Left hindlimb (tissue), 1 donor: Measurements from ENCODE around the gene IRS1.

Experiments used
- DNase-seq: peaks from one replicate; pipeline ENCODE4 v3.0.0-alpha.2; 2018

Gene IRS1

DNA sequence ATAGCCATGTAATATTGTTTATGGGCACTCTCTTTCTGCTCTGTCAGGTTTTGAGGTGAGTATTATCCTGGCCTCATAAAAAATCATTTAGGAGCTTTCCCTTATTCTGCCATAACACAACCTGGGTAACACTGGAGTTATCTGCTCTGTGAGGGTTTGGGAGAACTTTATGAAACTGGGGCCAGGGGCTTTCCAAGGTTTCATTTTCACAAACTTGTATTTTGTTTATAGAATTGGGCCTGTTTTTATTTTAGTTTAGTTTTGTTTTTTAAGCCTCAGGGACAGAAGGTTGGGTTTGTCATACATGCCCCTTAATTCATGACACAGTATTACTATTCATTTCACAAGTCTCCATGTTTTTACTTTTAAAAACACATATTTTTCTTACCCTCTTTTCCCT, 83.5 kb downstream of the IRS1 start:
- DNase-seq, result no peak

DNA sequence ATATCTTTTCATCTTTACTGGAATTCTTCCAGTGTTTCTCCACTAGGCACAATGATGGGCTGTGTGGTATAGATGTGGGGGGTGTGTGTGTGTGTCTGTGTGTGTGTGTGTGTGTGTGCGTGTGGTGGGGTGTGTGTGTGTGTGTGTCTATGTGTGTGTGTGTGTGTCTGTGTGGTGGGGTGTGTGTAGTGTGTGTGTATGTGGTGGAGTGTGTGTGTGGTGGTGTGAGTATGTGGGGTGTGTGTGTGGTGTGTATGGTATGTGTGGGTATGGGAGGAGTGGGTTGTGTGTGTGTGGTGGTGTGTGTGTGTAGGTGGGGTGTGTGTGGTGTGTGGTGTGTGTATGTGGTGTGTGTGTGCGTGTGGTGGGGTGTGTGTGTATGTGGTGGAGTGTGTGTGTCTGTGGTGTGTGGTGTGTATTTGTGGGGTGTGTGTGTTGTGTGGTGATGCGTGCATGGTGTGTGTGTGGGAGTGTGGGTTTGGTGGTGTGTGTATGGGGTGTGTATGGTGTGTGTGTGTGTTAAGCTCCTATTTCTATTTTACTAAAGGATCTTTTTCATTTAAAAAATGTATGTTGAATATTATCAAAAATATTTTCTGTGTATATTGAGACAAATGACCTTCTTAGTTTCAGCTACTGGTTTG, 84.2 kb downstream of the IRS1 start:
- DNase-seq, result no peak

DNA sequence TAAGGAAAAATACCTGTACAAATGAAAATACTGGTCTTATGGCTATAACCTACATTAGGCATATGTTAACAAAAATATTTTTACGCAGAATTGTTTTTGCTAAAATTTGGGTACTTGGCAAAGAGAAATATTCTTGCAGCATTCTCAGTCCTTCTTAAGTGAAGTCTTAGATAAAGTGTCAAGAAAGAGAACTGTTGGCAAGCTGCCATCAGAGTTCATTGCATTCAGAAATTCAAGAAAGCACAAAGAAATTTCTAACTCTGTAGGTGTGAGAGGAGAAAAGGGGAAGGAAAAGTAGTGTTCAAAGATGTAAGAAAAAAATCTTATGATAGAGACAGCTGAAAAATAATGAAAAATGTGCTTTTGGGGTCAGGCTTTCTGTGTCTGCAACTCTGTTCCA, 86.7 kb downstream of the IRS1 start:
- no peak for DNase-seq

DNA sequence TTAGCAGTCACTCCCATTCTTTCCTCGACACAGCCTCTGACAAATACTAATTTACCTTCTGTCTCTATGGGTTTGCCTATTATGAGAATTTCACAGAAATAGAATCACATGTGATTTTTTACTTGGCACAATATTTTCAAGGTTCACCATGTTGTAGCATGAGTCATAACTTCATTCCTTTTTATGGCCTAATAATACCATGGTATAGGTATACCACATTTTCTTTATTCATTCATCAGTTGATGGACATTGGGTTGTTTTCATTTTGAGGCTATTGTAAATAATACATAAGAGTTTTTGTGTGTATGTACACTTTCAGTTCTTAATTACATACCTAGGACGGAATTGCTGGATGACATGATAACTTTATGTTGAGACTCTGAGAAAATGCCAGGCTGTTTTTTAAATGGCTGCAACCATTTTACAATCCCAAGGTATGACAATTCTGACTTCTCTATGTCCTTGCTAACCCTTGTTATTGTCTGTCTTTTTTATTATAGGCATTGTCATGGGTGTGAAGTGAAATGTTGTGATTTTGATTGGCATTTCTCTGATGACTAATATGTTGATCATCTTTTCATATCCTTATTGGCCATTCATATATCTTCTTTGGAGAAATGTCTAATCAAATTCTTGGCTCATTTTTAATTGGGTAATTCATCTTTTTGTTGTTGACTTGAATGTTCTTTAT, 87.9 kb downstream of the IRS1 start:
- no peak for DNase-seq

DNA sequence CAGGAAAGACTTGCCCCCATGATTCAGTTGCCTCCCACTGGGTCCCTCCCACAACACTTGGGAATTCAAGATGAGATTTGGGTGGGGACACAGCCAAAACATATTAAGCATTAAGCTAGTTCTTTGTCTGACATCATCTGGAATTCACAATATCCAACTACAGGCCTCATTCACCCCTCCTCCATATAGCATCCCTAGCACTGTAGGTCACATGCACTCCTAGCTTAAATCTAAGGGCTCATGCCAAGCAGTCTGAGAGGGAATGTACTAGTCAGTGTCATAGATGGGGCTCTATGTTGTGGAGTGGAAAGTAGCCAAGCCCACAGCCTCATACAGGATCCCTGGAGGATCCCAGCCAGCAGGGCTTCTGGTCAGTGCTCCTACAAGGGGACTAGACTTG, 92.1 kb downstream of the IRS1 start:
- DNase-seq, result no peak

DNA sequence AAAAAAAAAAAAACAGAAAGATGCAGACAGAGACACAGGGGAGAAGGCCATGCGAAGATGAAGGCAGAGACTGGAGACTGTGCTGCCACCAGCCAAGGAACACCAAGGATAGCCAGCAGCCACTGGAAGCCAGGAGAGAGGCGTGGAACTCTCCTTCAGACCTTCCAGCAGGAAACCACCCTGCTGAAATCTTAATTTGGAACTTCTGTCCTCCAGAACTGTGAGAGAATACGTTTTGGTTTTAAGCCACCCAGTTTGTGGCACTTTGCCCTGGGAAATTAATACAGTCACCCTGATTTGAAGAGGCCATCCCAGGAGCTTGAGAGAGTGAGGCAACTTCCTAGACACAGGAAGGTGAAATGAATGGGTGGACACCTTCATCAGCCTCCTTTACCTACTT, 93.7 kb downstream of the IRS1 start:
- no peak for DNase-seq

DNA sequence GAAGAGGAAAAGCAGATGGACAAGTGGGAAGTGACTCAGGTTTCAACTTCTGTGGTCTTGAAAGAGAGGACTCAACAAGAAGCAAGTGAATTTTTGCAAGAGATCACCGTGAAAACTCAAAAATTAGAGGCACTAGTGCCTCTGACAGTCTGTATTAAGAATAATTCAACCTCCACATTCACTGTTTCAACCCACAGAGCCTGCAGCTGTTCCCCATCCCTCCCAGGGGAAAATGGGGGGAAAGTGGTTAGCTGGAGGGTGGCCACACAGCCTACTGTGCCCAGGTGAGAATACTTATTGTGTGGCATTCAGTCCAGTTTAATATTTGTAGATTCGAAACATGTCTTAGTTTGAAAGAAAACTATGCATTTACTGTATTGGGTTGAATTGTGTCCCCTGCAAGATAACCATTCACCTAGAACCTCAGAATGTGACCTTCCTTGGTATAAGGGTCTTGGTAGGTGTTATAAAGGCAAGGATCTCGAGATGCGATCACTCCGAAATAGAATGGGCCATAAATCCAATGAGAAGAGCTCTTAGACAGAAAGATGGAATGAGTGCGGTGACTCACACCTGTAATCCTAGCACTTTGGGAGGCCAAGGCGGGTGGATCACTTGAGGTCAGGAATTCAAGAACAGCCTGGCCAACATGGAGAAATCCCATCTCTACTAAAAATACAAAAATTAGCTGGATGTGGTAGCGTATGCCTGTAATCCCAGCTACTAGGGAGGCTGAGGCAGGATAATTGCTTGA, 94.3 kb downstream of the IRS1 start:
- DNase-seq, result no peak

DNA sequence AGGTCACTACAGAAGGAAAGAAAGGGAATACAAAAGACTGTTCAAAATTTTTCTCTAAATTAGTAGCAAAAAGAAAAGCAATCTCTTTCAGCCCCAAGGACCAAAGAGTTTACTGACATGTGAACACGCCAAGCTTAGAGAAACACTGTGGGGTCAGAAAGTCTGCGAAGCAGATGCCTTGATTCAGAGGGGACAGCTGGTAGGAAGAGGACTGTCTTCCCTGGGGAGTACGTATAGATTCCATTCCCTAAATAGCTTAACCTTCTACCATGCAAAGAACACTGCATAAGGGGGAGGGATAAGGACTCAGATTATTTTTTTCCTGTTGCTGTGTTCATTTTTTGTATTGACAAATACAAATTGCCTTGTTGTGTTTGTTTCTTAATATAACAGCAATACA, 96.1 kb downstream of the IRS1 start:
- DNase-seq, result no peak

DNA sequence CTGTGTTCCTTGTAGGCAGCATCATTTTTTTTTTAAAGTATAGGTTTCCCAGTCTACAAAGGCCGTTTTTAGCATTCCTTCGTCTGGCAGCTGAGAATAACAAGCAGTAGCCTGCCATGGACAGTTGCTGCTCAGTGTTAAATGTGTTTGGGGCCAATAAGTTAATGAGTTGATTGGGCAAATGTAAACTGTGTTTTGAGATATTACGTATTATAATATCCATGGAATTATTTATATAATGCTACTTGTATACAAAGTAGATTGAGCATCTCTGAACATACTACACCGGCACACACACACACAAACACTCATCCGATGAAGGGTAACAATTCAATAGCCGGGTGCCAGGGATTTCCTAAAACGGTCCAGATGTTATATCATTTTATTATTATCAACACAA, 97.2 kb downstream of the IRS1 start:
- no peak for DNase-seq

DNA sequence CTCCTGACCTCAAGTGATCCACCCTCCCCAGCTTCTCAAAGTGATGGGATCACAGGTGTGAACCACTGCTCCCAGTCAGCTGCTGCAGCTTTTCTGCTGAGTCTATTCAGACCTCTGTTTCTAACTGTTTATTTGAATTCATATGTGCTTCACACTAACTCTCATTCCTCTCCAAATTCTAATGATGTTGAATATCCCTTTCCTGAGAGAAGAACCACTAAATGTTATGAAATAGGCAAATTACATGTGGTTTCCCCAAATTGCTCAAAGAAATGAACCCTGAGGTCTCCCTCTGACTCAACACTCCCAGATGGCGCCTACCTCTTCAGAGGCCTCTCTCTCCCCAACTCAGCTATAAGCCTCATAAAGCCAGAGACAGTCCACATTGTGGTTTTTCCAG, 98.6 kb downstream of the IRS1 start:
- DNase-seq, result no peak

DNA sequence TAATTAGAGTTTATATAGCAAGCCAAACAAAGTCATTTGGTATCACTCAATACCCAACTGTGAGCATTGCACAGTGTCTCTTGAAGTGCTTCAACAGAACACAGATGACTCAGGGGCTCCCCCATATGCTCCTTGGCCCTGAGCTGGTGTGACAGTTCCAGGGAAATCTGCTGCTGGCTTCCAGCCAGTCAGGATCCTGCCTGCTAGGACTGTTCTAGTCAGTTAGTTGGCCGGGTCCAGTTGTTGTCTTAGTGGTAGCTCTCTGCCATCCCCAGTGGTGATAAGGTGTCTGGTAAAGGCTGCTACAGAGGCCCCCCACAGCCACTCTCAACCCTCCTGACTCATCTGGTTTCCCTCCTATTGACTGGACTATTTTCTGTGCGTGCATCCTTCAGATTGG, 100.3 kb downstream of the IRS1 start:
- DNase-seq, result no peak

DNA sequence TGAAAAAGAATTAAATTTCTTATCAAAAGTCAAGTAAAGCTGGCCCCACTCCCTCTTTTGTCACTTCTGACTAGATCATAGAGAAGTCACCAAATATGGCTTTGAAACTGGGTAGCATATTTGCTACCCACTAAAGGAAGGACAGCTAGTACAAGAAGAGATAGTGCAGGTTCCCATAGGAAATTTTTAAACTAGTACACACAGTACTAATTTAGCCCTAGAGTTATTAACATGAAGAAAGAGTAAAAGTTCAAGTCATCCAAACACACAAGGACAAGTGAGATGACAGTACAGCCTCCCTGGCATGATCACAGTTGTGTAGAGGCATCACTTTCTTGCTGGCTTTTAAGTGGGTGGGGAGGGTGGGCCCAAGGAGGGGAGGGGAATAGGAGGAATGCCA, 100.9 kb downstream of the IRS1 start:
- no peak for DNase-seq

DNA sequence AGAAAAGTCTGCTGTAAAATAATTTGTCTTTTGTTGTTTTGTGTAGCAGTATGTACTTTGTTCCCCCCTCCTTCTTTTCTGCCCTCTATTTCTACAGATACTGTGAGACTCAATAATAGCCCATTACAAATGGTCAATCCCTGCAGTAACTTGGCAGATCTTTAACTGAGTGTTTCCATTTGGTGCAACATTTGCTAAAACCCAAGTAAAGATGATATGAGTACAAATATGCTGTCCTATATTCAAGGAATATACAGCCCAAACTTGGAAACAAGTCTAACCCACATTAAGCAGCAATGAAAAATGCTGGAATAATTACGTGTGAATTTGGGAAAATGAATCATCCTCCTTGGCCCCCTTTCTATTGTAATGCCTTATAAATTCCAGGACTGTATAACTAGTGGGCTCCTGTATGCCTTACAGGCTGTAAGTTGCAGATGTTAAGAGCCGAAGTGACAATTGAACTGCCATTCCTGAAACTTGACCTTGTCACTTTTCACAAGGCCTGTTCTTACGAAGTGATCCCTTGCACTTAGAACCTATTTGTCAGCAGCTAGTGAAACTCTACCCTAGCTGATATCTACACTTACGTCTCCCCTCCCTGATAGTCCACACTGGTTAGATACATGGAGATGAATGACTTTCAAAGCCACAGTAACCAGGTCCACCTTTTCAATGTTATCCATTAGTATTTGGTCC, 104.9 kb downstream of the IRS1 start:
- no peak for DNase-seq

DNA sequence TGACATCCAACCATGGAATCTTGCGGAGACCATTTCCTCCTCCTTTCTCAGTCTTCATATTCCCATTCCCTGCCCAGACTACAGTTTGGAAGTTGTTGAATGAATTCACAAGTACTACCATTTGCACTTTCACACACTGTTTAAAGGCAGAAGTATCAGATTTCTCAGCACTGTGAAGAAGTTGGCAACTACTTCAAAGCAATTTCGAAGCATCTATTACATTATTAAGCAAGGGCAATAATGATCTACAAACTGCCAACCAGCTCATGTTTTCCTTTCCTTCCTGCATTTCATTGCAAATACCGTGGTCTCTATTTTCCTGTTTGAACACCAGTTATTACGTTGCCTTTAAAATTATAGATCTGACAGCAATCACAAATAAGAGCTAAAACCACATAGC, 105.5 kb downstream of the IRS1 start:
- DNase-seq, result no peak

DNA sequence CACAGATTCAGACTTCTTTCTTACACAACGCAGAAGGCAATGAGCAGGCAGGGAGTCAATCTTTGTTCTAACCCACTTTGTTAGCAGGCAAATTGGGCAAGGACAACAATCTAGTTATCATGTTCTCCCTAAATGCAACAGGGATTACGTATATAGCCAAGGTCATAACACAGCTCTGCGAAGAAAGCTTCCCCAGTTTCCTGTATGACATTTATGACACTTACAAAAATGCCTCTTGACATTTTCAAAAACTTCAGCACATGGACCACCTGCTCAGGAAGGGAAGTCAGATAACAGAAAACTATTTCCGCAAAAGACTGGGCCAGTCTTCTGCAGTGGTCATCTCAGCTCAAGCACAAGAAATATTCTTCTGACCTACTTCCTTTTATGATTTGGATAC, 106.1 kb downstream of the IRS1 start:
- no peak for DNase-seq

DNA sequence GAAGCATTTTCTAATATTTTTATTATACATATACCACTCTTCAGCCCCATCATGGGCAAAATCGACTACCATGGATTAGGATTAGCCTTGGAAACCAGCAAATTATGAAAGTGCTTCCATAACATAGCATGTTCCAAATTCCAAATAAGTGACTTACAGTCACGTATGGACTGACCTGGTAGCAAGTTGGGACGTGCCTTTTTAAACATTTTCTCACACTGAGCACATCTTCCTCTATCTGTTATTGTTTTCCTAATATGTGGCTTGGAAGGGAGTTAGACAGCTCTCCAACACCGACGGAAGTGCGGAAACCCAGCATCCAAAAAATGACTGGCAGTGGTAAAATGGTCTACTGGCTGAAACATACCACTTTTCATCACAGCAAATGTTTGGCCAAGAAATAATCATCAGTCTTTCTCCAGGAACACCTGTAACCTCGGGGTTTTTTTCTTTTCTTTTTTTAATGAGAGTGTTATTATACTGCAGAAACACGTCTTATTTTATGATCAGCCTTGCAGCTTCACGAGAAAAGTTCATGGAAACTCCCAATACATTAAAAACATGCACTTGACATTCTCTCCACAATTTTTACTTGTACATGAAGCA, 107.0 kb downstream of the IRS1 start:
- no peak for DNase-seq

DNA sequence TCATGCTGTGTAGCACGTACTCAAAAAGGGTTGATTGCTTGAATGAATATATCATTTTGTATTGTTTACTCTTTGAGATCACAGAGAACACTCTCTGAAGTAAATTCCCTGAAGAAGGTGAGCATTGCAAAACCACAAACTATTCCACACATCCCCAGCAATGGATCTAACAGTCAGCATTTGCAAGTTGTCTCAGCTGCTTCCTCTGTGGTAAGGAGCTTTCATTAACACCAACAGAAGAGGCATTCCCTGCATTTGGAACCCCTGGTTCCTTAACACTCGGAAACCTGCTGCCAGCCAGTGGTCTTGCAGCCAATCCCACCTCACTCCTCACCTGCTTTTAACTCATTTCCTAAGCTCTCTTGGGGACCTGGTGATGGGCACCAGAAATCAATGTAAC, 108.4 kb downstream of the IRS1 start:
- DNase-seq, result no peak

DNA sequence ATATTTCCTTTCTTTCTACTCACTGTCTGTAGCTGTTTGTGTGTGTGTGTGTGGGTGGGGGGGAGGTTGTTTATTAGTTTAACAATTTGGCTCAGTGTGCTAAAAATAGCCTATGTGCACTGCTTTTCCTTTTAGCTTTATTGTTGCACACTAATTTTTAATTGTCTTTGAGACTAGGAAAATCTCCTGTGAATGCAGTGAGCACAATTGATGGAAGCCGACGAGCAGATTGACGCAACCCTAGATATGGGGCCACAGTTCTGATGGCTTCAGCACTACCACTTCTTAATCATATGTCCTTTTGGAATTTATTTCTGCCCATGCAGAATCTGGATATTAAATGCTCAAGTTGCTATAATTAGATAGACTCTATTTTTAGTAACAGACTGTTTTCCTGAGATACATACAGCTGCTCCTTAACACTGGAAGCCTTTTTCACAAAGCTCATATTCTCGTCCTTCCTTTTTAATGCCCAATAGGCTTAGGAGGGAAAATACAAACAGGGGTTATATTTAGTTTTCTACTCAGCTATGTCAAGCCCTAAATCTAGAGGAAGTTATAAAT, 109.1 kb downstream of the IRS1 start:
- DNase-seq, result no peak

DNA sequence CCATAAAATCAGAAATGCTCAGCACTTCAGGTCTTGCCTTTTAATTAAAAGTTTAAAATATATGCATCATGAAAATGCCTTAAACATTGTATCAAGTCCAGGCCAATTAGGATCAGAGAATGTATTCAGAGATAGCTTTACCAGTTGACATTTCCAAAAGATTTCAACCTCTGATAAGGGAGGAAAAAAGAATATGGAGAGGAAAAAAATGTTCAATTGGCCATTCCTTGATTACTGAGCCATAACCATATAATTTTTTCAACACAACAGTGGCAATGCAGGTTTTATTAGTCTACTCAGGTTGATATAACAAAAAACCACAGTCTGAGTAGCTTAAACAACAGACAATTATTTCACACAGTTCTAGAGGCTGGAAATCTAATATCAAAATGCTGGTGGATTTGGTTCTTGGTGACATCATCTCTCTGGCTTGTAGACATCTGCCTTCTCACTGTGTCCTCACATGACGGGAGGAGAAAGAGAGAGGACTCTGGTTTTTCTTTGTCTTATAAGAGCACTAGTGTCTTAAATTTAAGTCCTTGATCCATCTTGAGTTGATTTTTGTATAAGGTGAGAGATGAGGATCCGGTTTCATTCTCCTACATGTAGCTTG, 111.9 kb downstream of the IRS1 start:
- DNase-seq, result no peak

DNA sequence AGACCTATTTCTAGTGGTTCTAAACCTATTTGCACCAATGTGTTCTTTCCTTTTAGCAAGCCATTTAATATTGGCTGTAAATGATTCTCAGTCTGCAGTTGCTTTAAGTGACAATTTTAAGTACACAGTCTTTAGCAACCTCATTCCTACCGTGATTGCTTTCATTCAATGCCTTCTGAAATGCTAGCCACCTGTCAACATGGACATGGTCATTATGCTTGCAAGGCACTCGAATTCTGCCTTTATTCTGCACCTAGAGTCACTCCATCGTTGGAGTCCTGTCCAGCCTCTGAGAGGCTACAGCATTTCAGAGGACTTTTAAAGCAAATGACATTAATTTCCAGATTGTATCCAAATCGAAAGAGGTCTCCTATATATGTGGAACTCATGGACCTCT, 115.1 kb downstream of the IRS1 start:
- no peak for DNase-seq

DNA sequence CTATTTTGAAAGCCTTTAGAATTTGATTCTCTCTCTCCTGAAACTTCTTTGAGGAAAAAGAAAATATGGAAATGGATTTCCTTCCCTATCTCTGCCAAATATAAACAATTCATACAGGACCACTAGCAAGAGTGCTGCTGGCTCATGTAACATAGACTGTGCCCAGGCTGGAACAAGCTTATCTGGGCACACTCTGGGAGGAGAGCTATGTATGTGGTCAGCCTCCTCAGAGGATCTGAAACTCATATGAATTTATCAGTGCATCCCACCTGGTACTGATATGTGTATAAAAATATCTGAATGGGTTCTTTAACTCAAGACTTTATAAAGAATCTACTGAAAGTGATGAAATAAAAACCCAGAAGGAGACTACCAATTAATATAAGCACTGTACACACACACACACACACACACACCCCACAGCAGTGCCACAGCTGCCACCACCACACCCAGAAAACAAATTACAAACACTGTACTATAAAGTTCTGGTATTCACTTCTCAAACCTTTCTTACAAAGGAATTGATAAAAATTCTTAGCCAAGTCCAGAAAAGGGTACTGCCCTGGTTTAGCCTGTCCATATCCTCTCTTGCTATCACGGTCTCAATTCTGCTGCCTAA, 115.6 kb downstream of the IRS1 start:
- no peak for DNase-seq

DNA sequence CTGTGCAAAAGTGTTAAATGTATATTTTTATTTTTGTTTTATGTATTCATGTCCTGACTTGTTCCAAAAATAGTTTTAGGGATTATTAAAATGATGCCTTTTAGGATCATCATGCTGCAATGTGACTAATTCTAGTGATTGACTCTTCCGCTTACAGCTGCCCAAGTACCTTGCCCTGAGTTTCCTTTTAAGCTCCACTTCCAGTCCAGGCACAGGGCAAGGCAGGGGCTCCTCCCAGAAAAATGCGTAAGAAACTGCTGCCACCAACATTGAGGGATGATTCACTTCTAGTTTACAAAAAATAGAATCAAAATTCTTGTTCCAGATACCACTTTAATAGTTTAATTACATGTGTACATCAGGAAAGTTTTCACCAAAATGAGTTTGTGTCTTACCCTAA, 116.4 kb downstream of the IRS1 start:
- no peak for DNase-seq
